Measurements from ENCODE around the gene ACTR3C.

Gene ACTR3C

GRCh38 chr7:150361807-150362621 lies 38.7 kb upstream of the ACTR3C start:
- 60% methylated on average over 14 of the region's 18 CpGs for WGBS
- no peak overlapping the region for H3K4me2 ChIP-seq (ENCODE audit: low read length, poor library complexity, severe bottlenecking)
- H4K91ac ChIP-seq (ENCODE audit: low read length): no peak overlapping the region
- H4K8ac ChIP-seq (ENCODE audit: low read length): peak overlapping the region; percentile 76
- H3K18ac ChIP-seq (ENCODE audit: low read depth in 1 of 2, low read length in 2 of 2): no peak overlapping the region
- DNase-seq: no peak
- no peak overlapping the region for H2BK5ac ChIP-seq (ENCODE audit: low read depth, low read length, poor library complexity, severe bottlenecking)
- no peaks in the 10 kb centered on the region for H3K9me3 ChIP-seq (ENCODE audit: control insufficient read depth, low read length)
- peaks cover 0 to 4% of the 10 kb centered on the region in 2 experiments for H3K36me3 ChIP-seq (ENCODE audit: control insufficient read depth in 1 of 2, insufficient read depth in 2 of 2, low read depth in 1 of 2, low read length in 2 of 2)
- no peaks in the 10 kb centered on the region for H3K79me1 ChIP-seq (replicated peaks; ENCODE audit: low read length, poor library complexity, severe bottlenecking)
- H3K23ac ChIP-seq (ENCODE audit: low read length in 2 of 2): no peak overlapping the region
- no peak overlapping the region for H2AK5ac ChIP-seq (ENCODE audit: low read length, severe bottlenecking)
- H3K4me1 ChIP-seq (ENCODE audit: control insufficient read depth, insufficient read depth, low read depth, low read length): peaks cover 2% of the 10 kb centered on the region
- H3K4me3 ChIP-seq (ENCODE audit: insufficient read depth in 1 of 2, low read depth in 1 of 2, low read length in 2 of 2): no peak overlapping the region
- no peak overlapping the region for H2BK120ac ChIP-seq (ENCODE audit: low read depth, low read length)
- H2BK12ac ChIP-seq (ENCODE audit: low read length in 2 of 2): no peak overlapping the region
- peaks cover 13 to 17% of the 10 kb centered on the region in 2 experiments for H3K27me3 ChIP-seq (ENCODE audit: control insufficient read depth in 1 of 2, insufficient read depth in 1 of 2, low read length in 2 of 2)
- no peak overlapping the region for H3K9ac ChIP-seq (ENCODE audit: low read length)
- H2AFZ ChIP-seq (ENCODE audit: low read depth, low read length): no peak overlapping the region
- H3K4ac ChIP-seq (ENCODE audit: low read depth in 1 of 2, low read length in 2 of 2): no peak overlapping the region
- H3K27ac ChIP-seq (ENCODE audit: low read length, poor library complexity, severe bottlenecking): no peak overlapping the region
- no peak overlapping the region for H3K14ac ChIP-seq (ENCODE audit: low read length in 2 of 2)
- no peak overlapping the region for H2BK15ac ChIP-seq (ENCODE audit: low read depth, poor library complexity, severe bottlenecking)

DNA sequence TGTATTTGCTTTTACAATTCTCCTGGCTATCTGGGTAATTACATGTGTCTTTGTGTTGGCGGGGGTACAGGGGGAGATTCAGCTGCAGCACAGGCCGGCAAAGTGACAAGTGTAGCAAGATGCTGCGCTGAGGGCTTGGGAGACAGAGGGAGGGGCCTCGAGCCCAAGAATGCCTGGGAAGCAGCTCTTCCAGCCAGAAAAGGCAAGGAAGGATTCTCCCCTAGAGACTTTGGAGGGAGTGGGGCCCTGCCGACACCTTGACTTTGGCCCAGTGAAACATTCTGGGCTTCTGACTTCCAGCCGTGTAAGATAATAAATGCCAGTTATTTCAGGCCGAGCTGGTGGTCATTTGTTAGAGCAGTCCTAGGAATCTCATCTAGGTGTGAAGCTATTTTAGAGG lies 38.1 kb upstream of the ACTR3C start:
- Histone ChIP-seq H3K36me3 (ENCODE audit: control insufficient read depth in 1 of 2, insufficient read depth in 2 of 2, low read depth in 1 of 2, low read length in 2 of 2) (peaks cover 0 to 4% of the 10 kb centered on the region in 2 experiments), H3K9ac (ENCODE audit: low read length) (no peak overlapping the region), H2AFZ (ENCODE audit: low read depth, low read length) (no peak overlapping the region), H4K8ac (ENCODE audit: low read length) (no peak overlapping the region), H3K27ac (ENCODE audit: low read length, poor library complexity, severe bottlenecking) (no peak overlapping the region), H3K79me1 (replicated peaks; ENCODE audit: low read length, poor library complexity, severe bottlenecking) (no peaks in the 10 kb centered on the region), H3K4me3 (ENCODE audit: insufficient read depth in 1 of 2, low read depth in 1 of 2, low read length in 2 of 2) (no peak overlapping the region), H2BK12ac (ENCODE audit: low read length in 2 of 2) (no peak overlapping the region), H2BK120ac (ENCODE audit: low read depth, low read length) (no peak overlapping the region), H3K14ac (ENCODE audit: low read length in 2 of 2) (no peak overlapping the region), H3K4ac (ENCODE audit: low read depth in 1 of 2, low read length in 2 of 2) (no peak overlapping the region), H2BK15ac (ENCODE audit: low read depth, poor library complexity, severe bottlenecking) (no peak overlapping the region), H3K9me3 (ENCODE audit: control insufficient read depth, low read length) (no peaks in the 10 kb centered on the region), H3K4me1 (ENCODE audit: control insufficient read depth, insufficient read depth, low read depth, low read length) (peaks cover 2% of the 10 kb centered on the region), H3K4me2 (ENCODE audit: low read length, poor library complexity, severe bottlenecking) (no peak overlapping the region), H3K27me3 (ENCODE audit: control insufficient read depth in 1 of 2, insufficient read depth in 1 of 2, low read length in 2 of 2) (peaks cover 13 to 17% of the 10 kb centered on the region in 2 experiments), H3K23ac (ENCODE audit: low read length in 2 of 2) (no peak overlapping the region), H2BK5ac (ENCODE audit: low read depth, low read length, poor library complexity, severe bottlenecking) (no peak overlapping the region), H3K18ac (ENCODE audit: low read depth in 1 of 2, low read length in 2 of 2) (no peak overlapping the region), H2AK5ac (ENCODE audit: low read length, severe bottlenecking) (no peak overlapping the region), H4K91ac (ENCODE audit: low read length) (no peak overlapping the region)
- 73% methylated on average over 7 of the region's 7 CpGs for WGBS
- DNase-seq: no peak

GRCh38 chr7:150360363-150361058 lies 37.2 kb upstream of the ACTR3C start:
- H2BK120ac ChIP-seq (ENCODE audit: low read depth, low read length): no peak overlapping the region
- no peak overlapping the region for H4K91ac ChIP-seq (ENCODE audit: low read length)
- H4K8ac ChIP-seq (ENCODE audit: low read length): no peak overlapping the region
- peaks cover 2% of the 10 kb centered on the region for H3K4me1 ChIP-seq (ENCODE audit: control insufficient read depth, insufficient read depth, low read depth, low read length)
- H3K9me3 ChIP-seq (ENCODE audit: control insufficient read depth, low read length): no peaks in the 10 kb centered on the region
- no peak overlapping the region for H3K27ac ChIP-seq (ENCODE audit: low read length, poor library complexity, severe bottlenecking)
- H3K36me3 ChIP-seq (ENCODE audit: control insufficient read depth in 1 of 2, insufficient read depth in 2 of 2, low read depth in 1 of 2, low read length in 2 of 2): peaks cover 0 to 4% of the 10 kb centered on the region in 2 experiments
- H3K14ac ChIP-seq (ENCODE audit: low read length in 2 of 2): no peak overlapping the region
- H3K23ac ChIP-seq (ENCODE audit: low read length in 2 of 2): no peak overlapping the region
- H2AK5ac ChIP-seq (ENCODE audit: low read length, severe bottlenecking): no peak overlapping the region
- H2BK5ac ChIP-seq (ENCODE audit: low read depth, low read length, poor library complexity, severe bottlenecking): no peak overlapping the region
- DNase-seq: no peak
- WGBS: 96% methylated on average over 4 of the region's 5 CpGs
- no peaks in the 10 kb centered on the region for H3K79me1 ChIP-seq (replicated peaks; ENCODE audit: low read length, poor library complexity, severe bottlenecking)
- no peak overlapping the region for H2AFZ ChIP-seq (ENCODE audit: low read depth, low read length)
- H3K9ac ChIP-seq (ENCODE audit: low read length): no peak overlapping the region
- no peak overlapping the region for H3K4me3 ChIP-seq (ENCODE audit: insufficient read depth in 1 of 2, low read depth in 1 of 2, low read length in 2 of 2)
- no peak overlapping the region for H3K18ac ChIP-seq (ENCODE audit: low read depth in 1 of 2, low read length in 2 of 2)
- no peak overlapping the region for H3K4me2 ChIP-seq (ENCODE audit: low read length, poor library complexity, severe bottlenecking)
- H2BK12ac ChIP-seq (ENCODE audit: low read length in 2 of 2): no peak overlapping the region
- H2BK15ac ChIP-seq (ENCODE audit: low read depth, poor library complexity, severe bottlenecking): no peak overlapping the region
- no peak overlapping the region for H3K4ac ChIP-seq (ENCODE audit: low read depth in 1 of 2, low read length in 2 of 2)
- H3K27me3 ChIP-seq (ENCODE audit: control insufficient read depth in 1 of 2, insufficient read depth in 1 of 2, low read length in 2 of 2): peaks cover 13 to 17% of the 10 kb centered on the region in 2 experiments

- H2BK5ac ChIP-seq (ENCODE audit: low read depth, low read length, poor library complexity, severe bottlenecking): no peak overlapping the region
- WGBS: 96% methylated on average over 2 of the region's 2 CpGs
- no peak overlapping the region for H3K27ac ChIP-seq (ENCODE audit: low read length, poor library complexity, severe bottlenecking)
- H4K91ac ChIP-seq (ENCODE audit: low read length): peak overlapping the region; percentile 61
- no peak overlapping the region for H3K4me3 ChIP-seq (ENCODE audit: insufficient read depth in 1 of 2, low read depth in 1 of 2, low read length in 2 of 2)
- DNase-seq: no peak
- peak overlapping the region in 1 of 2 experiments; percentile 80 for H3K18ac ChIP-seq (ENCODE audit: low read depth in 1 of 2, low read length in 2 of 2)
- peak overlapping the region; percentile 24 to 54 for H3K4ac ChIP-seq (ENCODE audit: low read depth in 1 of 2, low read length in 2 of 2)
- H3K9me3 ChIP-seq (ENCODE audit: control insufficient read depth, low read length): no peaks in the 10 kb centered on the region
- H3K14ac ChIP-seq (ENCODE audit: low read length in 2 of 2): peak overlapping the region in 1 of 2 experiments; percentile 66
- peaks cover 2% of the 10 kb centered on the region for H3K4me1 ChIP-seq (ENCODE audit: control insufficient read depth, insufficient read depth, low read depth, low read length)
- H3K23ac ChIP-seq (ENCODE audit: low read length in 2 of 2): no peak overlapping the region
- no peak overlapping the region for H2BK15ac ChIP-seq (ENCODE audit: low read depth, poor library complexity, severe bottlenecking)
- H4K8ac ChIP-seq (ENCODE audit: low read length): peak overlapping the region; percentile 5
- peak overlapping the region; percentile 82 to 94 for H2BK12ac ChIP-seq (ENCODE audit: low read length in 2 of 2)
- H3K4me2 ChIP-seq (ENCODE audit: low read length, poor library complexity, severe bottlenecking): no peak overlapping the region
- no peak overlapping the region for H2BK120ac ChIP-seq (ENCODE audit: low read depth, low read length)
- peaks cover 0 to 4% of the 10 kb centered on the region in 2 experiments for H3K36me3 ChIP-seq (ENCODE audit: control insufficient read depth in 1 of 2, insufficient read depth in 2 of 2, low read depth in 1 of 2, low read length in 2 of 2)
- H3K27me3 ChIP-seq (ENCODE audit: control insufficient read depth in 1 of 2, insufficient read depth in 1 of 2, low read length in 2 of 2): peaks cover 13 to 17% of the 10 kb centered on the region in 2 experiments
- no peaks in the 10 kb centered on the region for H3K79me1 ChIP-seq (replicated peaks; ENCODE audit: low read length, poor library complexity, severe bottlenecking)
- H2AFZ ChIP-seq (ENCODE audit: low read depth, low read length): no peak overlapping the region
- H2AK5ac ChIP-seq (ENCODE audit: low read length, severe bottlenecking): no peak overlapping the region
- no peak overlapping the region for H3K9ac ChIP-seq (ENCODE audit: low read length)
These were observed 36.4 kb upstream of the ACTR3C start for GRCh38 chr7:150359622-150360362.
